GM18507 (cell line): ENCODE data around the gene PCSK7.

ENCODE experiments used
- DNase-seq: peaks from one replicate; pipeline ENCODE4 v3.0.0; 2011; ENCODE audit warnings: low read depth; ENCODE audit not compliant: insufficient read length; ENCODE audit errors: extremely low spot score
- FAIRE-seq: peaks from 2 replicates; lab custom pipeline; 2011; peaks lifted over from hg19 to GRCh38; lab: Jason Lieb, UNC

PCSK7 gene

GRCh38 chr11:117175104-117175503 is 56.8 kb downstream of the PCSK7 start:
- DNase-seq (no peak), FAIRE-seq (no peak)

DNA sequence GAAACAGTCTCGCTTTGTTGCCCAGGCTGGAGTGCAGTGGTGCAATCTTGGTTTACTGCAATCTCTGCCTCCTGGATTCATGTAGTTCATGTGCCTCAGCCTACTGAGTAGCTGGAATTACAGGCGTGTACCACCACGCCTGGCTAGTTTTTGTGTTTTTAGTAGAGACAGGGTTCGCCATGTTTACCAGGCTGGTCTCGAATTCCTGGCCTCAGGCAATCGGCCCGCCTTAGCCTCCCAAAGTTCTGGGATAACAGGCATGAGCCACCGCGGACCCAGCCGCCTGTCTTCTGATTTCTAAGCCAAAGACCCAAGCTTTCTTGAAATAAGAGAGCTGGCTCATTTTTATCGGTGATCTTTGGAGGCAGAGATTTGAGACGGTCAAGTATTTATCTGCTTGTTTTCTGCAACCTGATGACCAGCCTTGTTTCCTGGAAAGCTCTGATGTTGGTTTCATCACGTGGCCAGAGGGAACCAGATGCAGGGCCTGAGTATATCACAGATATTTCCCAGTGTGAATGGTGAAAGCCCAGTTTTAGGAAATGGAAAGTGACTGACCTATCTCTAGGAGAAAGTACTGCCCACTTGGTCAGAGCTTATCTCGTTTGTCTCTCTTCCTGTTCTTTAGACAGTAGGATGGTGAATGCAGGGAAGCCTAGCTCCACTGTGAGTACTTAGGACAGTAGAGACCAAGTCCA is 59.0 kb downstream of the PCSK7 start:
- FAIRE-seq = no peak
- DNase-seq = no peak

DNA sequence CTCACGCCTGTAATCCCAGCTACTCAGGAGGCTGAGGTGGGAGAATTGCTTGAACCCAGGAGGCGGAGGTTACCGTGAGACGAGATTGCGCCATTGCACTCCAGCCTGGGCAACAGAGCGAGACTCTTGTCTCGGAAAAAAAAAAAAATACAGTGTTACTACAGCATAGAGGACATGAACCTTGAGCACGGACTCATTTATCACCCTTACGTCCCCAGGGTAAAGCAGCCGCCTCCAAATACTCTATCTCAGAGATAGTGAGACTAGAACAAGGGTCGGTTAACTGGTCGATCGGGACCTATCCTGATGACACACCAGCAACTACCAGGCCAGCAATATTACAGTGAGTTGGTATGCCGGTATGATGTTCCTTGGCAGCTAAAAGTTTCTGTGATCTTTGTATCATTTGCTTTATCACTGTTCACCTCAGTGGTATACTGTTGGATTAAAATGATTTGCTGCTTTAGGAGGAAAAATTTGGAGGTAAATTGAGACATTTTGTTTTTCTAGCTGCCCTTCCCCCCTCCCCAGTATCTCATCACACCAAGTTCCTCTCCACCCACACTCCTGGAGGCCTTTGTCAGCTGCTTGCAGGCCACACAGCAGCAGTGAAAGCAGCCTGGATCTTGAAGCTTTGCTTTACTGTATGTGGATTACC is 60.3 kb downstream of the PCSK7 start:
- FAIRE-seq (no peak), DNase-seq (no peak)

DNA sequence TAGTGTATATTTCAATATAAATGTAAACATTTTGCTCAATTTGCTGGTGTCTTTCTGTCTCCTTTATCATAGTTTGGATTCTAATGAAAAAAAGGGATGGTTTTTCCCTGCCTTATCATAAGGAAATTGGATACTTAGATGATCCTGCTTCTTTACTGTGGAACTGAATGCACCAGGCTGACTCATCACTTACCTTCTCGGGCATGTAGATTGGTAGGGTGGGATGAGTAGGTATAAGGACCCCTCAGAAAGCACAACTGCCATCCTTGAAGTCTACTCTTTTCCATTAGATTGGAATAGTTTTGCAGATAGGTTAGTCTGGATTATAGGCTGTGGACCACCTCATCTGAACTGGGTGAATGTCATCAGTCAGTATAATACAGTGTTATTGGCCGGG is 60.9 kb downstream of the PCSK7 start:
- DNase-seq = no peak
- no peak for FAIRE-seq

- no peak for FAIRE-seq
These were observed 61.7 kb downstream of the PCSK7 start for GRCh38 chr11:117170210-117170609.

DNA sequence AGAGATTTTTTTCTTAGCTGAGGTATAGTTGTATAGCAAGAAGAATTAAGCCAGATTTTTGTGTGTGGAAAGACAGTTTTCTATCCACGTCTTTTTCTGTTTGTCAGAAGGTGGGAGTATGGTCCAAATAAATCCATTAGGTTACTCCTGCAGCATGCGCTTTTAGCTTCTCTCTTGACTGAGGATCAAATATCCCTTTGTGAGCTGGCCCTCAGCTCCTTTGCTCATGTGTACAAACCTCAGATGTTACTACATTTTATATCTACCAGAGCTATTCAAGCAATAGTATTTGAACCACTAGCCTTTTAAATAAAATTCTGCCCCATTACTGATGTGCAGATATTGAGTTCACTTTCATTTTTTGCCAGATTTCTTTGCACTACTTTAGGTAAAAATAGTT is 62.1 kb downstream of the PCSK7 start:
- no peak for DNase-seq
- FAIRE-seq = no peak

More at GRCh38 chr11:117170210-117170609, 61.7 kb downstream of the PCSK7 start:
- no peak for DNase-seq

DNA sequence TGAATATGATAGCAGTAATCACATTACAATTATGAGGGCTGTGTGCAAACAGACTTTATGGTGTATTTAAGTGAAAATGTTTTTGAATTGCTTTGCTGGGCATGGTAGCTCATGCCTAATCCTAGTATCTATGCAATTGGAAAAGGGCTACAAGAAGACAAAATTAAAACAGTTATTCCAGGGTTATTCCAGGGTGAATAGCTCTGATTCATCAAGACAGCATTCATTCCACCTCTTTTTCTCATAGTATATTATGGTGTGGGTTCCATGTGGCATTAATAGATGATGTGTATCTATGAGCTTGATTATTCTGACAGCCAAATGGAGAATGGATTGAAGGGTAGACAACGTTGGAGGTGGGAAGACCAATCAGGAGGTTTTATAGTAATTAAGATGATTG is 65.4 kb downstream of the PCSK7 start:
- FAIRE-seq = no peak
- no peak for DNase-seq

DNA sequence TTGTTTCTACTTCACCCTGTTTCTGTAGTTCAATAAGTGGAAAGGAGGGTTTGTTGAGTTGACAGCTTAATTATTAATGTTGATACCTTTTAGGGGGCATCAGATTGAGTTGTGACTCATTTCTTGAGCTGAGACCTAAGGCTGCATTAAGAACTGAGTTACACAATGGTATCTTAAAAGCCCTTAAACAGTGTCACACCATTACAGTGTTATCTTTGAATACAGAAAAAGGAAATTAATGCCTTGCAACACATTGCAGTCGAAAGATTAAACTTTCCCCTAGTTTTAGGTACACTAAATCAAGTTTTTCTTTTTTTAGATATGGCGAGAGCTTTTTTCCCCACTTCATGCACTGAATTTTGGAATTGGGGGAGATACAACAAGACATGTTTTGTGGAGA is 71.0 kb downstream of the PCSK7 start:
- FAIRE-seq = no peak
- no peak for DNase-seq

DNA sequence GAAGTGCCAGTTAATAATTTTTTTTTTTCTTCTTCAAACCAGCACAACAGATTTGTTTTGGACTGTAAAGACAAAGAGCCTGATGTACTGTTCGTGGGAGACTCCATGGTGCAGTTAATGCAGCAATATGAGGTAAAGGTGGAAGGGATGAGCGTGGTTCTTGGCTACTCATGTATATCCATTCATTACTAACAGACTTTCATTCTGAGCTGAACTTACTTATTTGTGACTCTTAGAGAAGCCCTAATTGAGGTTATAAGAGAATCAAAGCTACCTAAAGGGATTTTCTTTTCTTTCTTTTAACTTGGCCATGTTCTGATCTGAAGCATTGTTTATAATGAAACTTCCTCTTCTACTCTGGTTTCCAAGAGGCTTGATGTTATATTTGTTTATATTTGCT is 72.0 kb downstream of the PCSK7 start:
- FAIRE-seq = no peak
- DNase-seq = no peak

- FAIRE-seq = no peak
- DNase-seq = no peak
These were observed 74.4 kb downstream of the PCSK7 start for GRCh38 chr11:117157507-117157906.

GRCh38 chr11:117154468-117154867 is 77.4 kb downstream of the PCSK7 start:
- FAIRE-seq (no peak), DNase-seq (no peak)
